GM12801 (cell line): Measurements from ENCODE around the gene NFKBIE.

Experiments
- CTCF ChIP-seq: IDR thresholded peaks from one replicate; pipeline ENCODE4 v1.5.1; 2011; ENCODE audit warnings: control low read depth; ENCODE audit not compliant: insufficient read length; ENCODE audit errors: extremely low read depth

The NFKBIE gene

DNA sequence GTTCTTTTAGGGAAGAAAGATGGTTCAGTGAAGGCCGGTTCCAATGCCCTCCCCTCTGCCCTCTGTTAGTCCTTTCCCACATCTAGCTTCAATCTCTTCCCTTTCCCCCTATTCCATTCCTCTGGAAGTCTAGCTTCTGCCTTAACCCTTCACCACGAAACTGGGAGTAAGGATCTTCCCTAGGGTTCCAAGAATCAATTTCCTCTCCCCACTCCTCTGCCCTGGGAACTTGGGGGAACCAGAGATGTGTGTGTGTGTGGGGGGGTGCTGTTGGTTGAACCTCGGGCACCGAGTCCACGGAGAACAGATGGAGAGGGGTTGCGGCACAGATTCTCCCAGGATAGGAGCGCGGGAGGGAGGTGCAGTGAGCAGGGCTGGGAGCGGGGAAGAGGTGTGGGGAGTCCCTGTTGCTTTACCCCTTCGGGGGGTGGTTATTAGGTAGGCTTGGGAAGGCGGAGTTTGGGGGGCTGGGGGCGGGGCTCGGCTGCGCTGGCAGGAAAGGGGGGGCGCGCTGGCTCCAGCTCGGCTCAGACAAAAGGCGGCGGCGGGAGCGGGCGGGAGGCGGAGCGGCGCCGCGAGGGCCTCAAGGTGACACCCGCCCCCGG is 4.7 kb upstream of the NFKBIE start, which contains the start of gene TMEM151B:
Gene TMEM151B (plus strand): TSS at position 530 of the 605 bp plus-strand sequence. CDS start 293 bp downstream, outside the sequence.
- no peak for TF ChIP-seq CTCF

GRCh38 chr6:44269178-44269920 is 4.0 kb upstream of the NFKBIE start:
- no peak for TF ChIP-seq CTCF

- peak; percentile 71 for TF ChIP-seq CTCF
These were observed 2.8 kb upstream of the NFKBIE start for GRCh38 chr6:44268095-44268628.

GRCh38 chr6:44267252-44267651 is 1.9 kb upstream of the NFKBIE start:
- TF ChIP-seq CTCF, result no peak

GRCh38 chr6:44266347-44266746 is 996 bp upstream of the NFKBIE start:
- TF ChIP-seq CTCF, result no peak

- no peak for TF ChIP-seq CTCF
These were observed 427 bp upstream of the NFKBIE start for GRCh38 chr6:44265722-44266233.

- no peak for TF ChIP-seq CTCF
These were observed 971 bp downstream of the NFKBIE start for GRCh38 chr6:44264154-44265006.
